Keratinocyte (primary cell): ENCODE measurements around the gene HMG20A. TPM values are rescaled to one million over a fixed set of nuclear protein-coding genes. Genes with fewer than 3 reads are reported as not detected.

Experiments
- DNase-seq: peaks from one replicate; pipeline ENCODE4 v3.0.0-alpha.2; 2011; ENCODE audit warnings: low read depth, missing footprints, low spot score
- FAIRE-seq: peaks from 2 replicates; lab custom pipeline; 2011; peaks lifted over from hg19 to GRCh38; lab: Jason Lieb, UNC
- H2AFZ ChIP-seq: 2 replicates; pipeline ENCODE4 v1.6.0; 2012; ENCODE audit warnings: low read length, control low read depth, inconsistent platforms; ENCODE audit not compliant: control insufficient read depth
- H3K27ac ChIP-seq: 2 replicates; pipeline ENCODE4 v1.5.1; 2011; ENCODE audit warnings: low read length; ENCODE audit not compliant: control insufficient read depth, insufficient read depth
- H3K27me3 ChIP-seq: 3 replicates; pipeline ENCODE4 v1.6.0; 2011; ENCODE audit warnings: low read length; ENCODE audit not compliant: control insufficient read depth, insufficient read depth; ENCODE audit errors: extremely low read depth
- H3K36me3 ChIP-seq, 2 experiments: 2 replicates in 1 of 2; 3 replicates in 1 of 2; pipeline ENCODE4 v1.5.1; 2011; ENCODE audit warnings: low read length in 2 of 2, mild to moderate bottlenecking in 1 of 2; ENCODE audit not compliant: control insufficient read depth in 2 of 2, insufficient read depth in 2 of 2; ENCODE audit errors: extremely low read depth in 1 of 2
- H3K4me1 ChIP-seq: 3 replicates; pipeline ENCODE4 v1.5.1; 2011; ENCODE audit warnings: low read length; ENCODE audit not compliant: control insufficient read depth, insufficient read depth; ENCODE audit errors: extremely low read depth
- H3K4me2 ChIP-seq: 3 replicates; pipeline ENCODE4 v1.6.0; 2011; ENCODE audit warnings: low read depth, low read length; ENCODE audit not compliant: control insufficient read depth, insufficient read depth; ENCODE audit errors: extremely low read depth
- H3K4me3 ChIP-seq, 3 experiments: fragments of 200-600 bp in 1 of 3; sonication (generic) in 1 of 3; 2 replicates in 2 of 3; 3 replicates in 1 of 3; pipeline ENCODE4 v1.5.1; 2011 to 2016; ENCODE audit warnings: low read length in 3 of 3, mild to moderate bottlenecking in 3 of 3, control low read depth in 2 of 3, inconsistent platforms in 1 of 3, low read depth in 1 of 3, mixed read lengths in 1 of 3, mixed run types in 1 of 3, moderate library complexity in 1 of 3; ENCODE audit not compliant: control insufficient read depth in 2 of 3, insufficient read depth in 2 of 3; ENCODE audit errors: extremely low read depth in 1 of 3
- H3K79me2 ChIP-seq: 2 replicates; pipeline ENCODE4 v1.6.0; 2012; ENCODE audit warnings: low read length; ENCODE audit not compliant: control insufficient read depth, insufficient read depth
- H3K9ac ChIP-seq: 3 replicates; pipeline ENCODE4 v1.6.0; 2011; ENCODE audit warnings: low read length; ENCODE audit not compliant: control insufficient read depth, insufficient read depth; ENCODE audit errors: extremely low read depth
- H3K9me1 ChIP-seq: 3 replicates; pipeline ENCODE4 v1.6.0; 2011; ENCODE audit warnings: low read length; ENCODE audit not compliant: control insufficient read depth, insufficient read depth; ENCODE audit errors: extremely low read depth
- H3K9me3 ChIP-seq: 2 replicates; pipeline ENCODE4 v1.5.1; 2012; ENCODE audit warnings: low read depth, low read length; ENCODE audit not compliant: control insufficient read depth
- H4K20me1 ChIP-seq: 3 replicates; pipeline ENCODE4 v1.6.0; 2011; ENCODE audit warnings: low read length; ENCODE audit not compliant: control insufficient read depth, insufficient read depth; ENCODE audit errors: extremely low read depth
- CTCF ChIP-seq, 3 experiments: IDR thresholded peaks in 1 of 3; conservative IDR thresholded peaks in 1 of 3; optimal IDR thresholded peaks in 1 of 3; 2 replicates in 2 of 3; 3 replicates in 1 of 3; pipeline versions ENCODE3 to v1.5.1; 2011; ENCODE audit warnings: low read length in 3 of 3, mild to moderate bottlenecking in 3 of 3, moderate library complexity in 2 of 3, control low read depth in 1 of 3, inconsistent platforms in 1 of 3; ENCODE audit not compliant: insufficient read depth in 2 of 3; ENCODE audit errors: extremely low read depth in 1 of 3
- EZH2 ChIP-seq: IDR thresholded peaks from one replicate; pipeline ENCODE4 v1.6.1; 2012; ENCODE audit warnings: inconsistent platforms, mild to moderate bottlenecking, low read length, moderate library complexity
- dilution Hi-C: fragments of 300-500 bp; cut with MboI; formaldehyde crosslinking; loops from one replicate; pipeline ENCODE4 v1.7.0; 2020; ENCODE audit warnings: low sequenced_read_pairs; ENCODE audit not compliant: extremely low pct_ligation_motif_present
- polyA plus RNA-seq, 5 experiments: library from polyadenylated mRNA; depleted of rRNA in 3 of 5; stranded (reverse) in 3 of 5; stranded (forward) in 1 of 5; unstranded in 1 of 5; fragments of >200 nt; gene quantifications; 1 replicate in 1 of 5; 2 replicates in 3 of 5; 3 replicates in 1 of 5; pipeline versions ENCODE4 v1.2.1 to v1.2.3, GENCODE V29; 2011 to 2012; ENCODE audit warnings: missing spikeins in 2 of 5, low read depth in 1 of 5, low replicate concordance in 1 of 5

HMG20A gene
- polyA plus RNA-seq, 1 donor (not counting 4 experiments of a cell fraction or from before 2014, with no cell fraction given) = 44.6 TPM

- H3K79me2 ChIP-seq = no peaks in the 10 kb centered on the region
- H3K9ac ChIP-seq = no peak overlapping the region
- H3K4me1 ChIP-seq = peaks cover 39% of the 10 kb centered on the region
- DNase-seq = no peak
- H2AFZ ChIP-seq = no peak overlapping the region
- TF ChIP-seq EZH2 (no peak), CTCF (optimal IDR thresholded peaks at IDR 0.05 in 1 of 3, IDR thresholded peaks at IDR 0.05 in 1 of 3, conservative IDR thresholded peaks at IDR 0.05 in 1 of 3; ENCODE audit: extremely low read depth in 1 of 3, insufficient read depth in 2 of 3, low read length in 3 of 3) (no peak)
- no peaks in the 10 kb centered on the region for H3K27me3 ChIP-seq
- no peak overlapping the region for H3K27ac ChIP-seq
- no peaks in the 10 kb centered on the region for H3K9me1 ChIP-seq
- dilution Hi-C loops = no loop called here
- no peak overlapping the region for H3K4me2 ChIP-seq
- no peaks in the 10 kb centered on the region for H3K9me3 ChIP-seq
- H4K20me1 ChIP-seq = no peaks in the 10 kb centered on the region
- no peak for FAIRE-seq
- H3K36me3 ChIP-seq = no peaks in the 10 kb centered on the region
- H3K4me3 ChIP-seq = no peak overlapping the region
Observed at GRCh38 chr15:77503240-77503639, 82.6 kb downstream of the HMG20A start.

- Histone ChIP-seq H3K9ac (no peak overlapping the region), H3K4me3 (no peak overlapping the region), H3K4me2 (no peak overlapping the region), H3K9me1 (no peaks in the 10 kb centered on the region), H3K79me2 (no peaks in the 10 kb centered on the region), H3K9me3 (no peaks in the 10 kb centered on the region), H2AFZ (no peak overlapping the region), H3K27me3 (no peaks in the 10 kb centered on the region), H4K20me1 (no peaks in the 10 kb centered on the region), H3K27ac (no peak overlapping the region), H3K4me1 (peaks cover 40% of the 10 kb centered on the region), H3K36me3 (no peaks in the 10 kb centered on the region)
- no peak for TF ChIP-seq CTCF (optimal IDR thresholded peaks at IDR 0.05 in 1 of 3, IDR thresholded peaks at IDR 0.05 in 1 of 3, conservative IDR thresholded peaks at IDR 0.05 in 1 of 3; ENCODE audit: extremely low read depth in 1 of 3, insufficient read depth in 2 of 3, low read length in 3 of 3)
- no peak for TF ChIP-seq EZH2
- dilution Hi-C loops = no loop called here
- FAIRE-seq (no peak), DNase-seq (no peak)
Observed at GRCh38 chr15:77503764-77504163, 83.1 kb downstream of the HMG20A start.
